ENCODE measurements around the gene NHS.

NHS gene

DNA sequence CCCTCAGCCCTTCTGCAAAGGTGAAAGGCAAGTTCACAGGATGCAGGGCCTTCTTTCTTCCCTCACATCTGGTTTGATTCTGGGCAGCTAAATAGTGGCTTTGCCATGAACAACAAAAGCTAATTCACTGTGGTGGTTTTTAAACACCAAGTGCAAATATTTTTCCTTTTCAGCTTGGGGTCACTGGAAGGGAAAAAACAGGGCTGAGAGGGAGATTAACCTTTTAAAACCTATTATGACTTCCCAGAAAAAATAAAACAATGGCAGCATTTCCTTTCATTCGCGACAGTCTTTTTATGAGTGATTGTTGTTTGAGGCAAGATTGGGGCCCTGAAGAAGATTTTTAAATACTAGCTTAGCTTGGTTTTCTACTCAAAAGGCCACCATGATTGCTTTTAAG, 258.5 kb downstream of the NHS start:
- no peak for FAIRE-seq

DNA sequence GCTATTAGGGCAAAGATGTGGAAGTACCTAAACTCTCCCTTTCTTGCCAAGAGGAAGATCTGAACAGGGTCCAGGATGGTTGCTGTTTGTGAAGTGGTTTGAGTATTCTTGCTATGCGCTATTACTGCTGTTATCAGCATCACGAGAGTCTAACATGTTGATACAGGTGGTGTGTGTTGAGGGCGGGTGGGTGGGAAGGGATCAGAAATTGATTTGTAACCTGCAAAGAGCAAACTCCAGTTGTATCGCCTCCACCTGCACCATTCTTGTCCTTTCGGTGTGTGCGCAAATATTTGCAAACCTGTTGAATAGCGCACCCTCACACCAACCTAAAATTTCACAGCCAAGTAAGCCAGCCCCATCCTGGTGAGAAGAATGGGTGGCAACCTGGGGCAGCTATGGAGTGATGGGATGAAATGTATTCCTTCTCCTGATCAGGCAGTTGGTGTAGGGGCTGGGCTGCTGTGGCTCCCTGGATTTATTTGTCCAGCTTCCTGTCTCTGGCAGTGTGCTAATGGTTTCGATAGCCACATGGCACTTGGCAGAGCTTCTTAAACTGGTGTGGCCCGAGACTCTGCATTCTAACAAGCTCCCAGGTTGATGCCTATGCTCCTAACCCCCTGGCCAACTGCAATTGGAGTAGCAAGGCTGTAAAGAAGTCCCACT, 259.7 kb downstream of the NHS start:
- FAIRE-seq, result no peak

DNA sequence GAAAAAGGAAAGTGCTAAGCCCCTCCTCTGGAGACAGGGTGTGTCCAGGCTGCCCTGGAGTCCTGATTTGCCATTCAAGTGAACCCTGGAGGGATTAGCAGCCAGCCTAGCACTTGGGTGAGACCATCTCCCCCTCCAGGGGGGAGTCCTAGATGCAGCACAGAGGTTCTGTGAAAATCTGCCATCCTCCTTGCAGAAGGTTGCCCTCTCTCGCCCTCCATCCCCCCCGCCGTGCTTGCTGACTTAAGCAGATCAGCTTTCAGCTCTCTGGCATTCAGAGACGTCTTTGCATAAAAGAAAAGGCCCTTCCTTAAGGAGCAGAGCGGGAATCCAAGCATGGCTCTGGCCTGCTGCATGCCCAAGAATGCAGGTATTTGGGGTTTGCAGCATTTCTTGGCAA, 260.2 kb downstream of the NHS start:
- no peak for FAIRE-seq

DNA sequence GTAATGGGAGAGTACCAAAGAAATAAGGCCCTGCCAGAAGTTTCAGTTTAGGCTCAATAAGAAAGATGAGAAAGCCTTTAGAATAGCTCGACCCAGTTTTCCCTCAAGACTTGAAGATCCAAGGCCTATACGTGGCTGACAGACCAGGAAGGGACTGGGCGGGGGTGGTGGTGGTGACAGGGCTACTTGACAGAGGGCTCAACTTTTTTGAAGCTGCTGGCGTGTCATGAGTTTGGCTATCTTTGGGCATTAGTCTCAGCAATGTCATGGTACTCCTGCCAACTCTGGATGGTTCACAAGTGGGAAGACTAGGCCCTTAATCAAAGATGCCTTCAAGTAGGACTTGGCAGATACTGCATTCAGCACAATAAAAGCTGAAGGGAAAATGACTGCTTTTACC, 262.2 kb downstream of the NHS start:
- FAIRE-seq, result no peak

DNA sequence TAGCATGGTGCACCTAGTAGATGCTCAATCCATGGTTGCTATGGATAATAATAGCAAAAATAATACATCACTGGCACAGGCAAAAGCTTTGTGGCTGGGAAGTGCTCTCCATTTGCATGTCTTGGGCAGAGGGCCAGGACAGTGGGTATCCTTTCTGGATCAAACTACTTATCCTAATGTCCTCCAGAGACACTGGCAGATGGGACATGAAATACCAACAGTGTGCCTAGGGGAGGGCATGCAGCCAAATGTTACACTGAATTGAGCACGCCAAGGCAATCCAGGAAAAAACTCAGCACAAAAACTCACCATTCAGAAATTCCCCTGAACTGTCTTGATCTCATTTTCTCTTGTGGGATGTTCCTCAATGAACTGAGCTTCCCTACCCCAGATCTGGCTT, 263.7 kb downstream of the NHS start:
- FAIRE-seq, result no peak

DNA sequence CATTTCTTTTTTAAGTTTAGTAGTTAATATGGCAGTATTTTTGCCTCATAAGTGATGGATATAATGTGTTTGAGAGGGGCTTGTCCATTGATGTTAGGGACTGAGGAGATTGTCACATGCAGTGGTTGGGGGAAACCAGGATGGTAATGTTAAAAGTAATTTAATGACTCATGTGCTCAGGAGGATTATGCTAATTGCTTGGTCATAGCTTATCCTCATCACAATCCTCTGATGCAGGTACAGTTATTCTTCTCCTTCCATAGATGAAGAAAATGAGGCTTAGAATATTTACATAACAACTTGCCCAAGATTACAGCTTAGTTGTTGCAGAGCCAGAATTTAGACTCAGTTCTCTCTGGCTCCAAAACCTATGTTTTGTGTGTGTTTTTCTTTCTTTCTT, 267.9 kb downstream of the NHS start:
- no peak for FAIRE-seq

DNA sequence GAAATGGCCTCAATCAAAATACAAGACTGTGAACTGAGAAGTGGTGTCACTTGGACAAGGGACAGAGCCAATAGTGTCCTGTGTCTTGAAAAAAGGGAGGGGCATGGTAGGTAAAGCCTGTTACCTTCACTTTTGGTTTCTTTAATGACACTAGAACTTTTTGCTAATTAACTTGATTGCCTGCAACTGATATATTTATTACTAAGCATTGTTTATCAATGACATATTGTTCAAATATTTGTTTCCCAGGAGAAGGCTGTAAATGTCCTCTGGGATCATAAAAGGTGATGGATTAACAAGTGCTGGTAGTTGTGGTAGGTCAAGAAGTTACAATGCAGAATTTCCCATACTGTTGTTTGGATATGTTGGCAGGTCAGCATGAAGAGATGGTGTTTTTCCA, 268.5 kb downstream of the NHS start:
- no peak for FAIRE-seq

DNA sequence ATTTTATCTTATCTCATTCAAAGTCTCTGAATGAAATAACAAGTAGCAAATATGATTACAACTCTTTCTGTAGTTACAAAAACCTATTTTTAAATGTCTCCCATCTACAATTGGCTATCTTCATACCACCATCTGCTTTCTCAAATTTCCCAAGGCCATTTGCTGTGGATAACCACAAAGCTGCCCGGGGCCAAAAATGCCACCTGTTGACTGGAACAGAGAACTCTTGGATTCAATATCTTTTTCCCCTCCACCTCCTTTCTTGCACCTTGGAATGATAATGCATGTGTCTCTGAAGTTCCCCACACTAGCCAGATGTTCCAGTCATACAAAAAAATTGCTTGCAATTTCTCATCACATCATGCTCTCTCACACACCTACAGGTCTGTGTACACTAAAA, 269.0 kb downstream of the NHS start:
- no peak for FAIRE-seq

DNA sequence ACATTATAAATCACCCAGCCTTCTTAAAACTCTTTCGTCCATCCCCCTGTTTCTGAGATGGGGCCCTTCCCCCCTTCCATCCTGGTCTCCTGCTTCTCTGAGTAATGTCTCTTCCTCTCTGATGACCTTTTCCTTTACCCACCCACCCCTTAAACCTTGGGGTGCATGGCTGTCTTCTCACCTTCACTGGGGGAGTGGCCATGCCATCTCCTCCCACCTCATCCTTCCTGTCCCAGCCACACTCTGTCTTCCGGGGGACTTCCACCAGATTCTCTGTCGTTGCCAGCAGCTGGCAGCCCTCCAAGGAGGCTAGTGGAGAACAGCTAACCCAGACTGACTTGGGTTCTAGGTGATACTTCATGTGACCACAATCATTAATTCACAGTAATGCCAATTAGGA, 279.1 kb downstream of the NHS start:
- FAIRE-seq, result no peak

DNA sequence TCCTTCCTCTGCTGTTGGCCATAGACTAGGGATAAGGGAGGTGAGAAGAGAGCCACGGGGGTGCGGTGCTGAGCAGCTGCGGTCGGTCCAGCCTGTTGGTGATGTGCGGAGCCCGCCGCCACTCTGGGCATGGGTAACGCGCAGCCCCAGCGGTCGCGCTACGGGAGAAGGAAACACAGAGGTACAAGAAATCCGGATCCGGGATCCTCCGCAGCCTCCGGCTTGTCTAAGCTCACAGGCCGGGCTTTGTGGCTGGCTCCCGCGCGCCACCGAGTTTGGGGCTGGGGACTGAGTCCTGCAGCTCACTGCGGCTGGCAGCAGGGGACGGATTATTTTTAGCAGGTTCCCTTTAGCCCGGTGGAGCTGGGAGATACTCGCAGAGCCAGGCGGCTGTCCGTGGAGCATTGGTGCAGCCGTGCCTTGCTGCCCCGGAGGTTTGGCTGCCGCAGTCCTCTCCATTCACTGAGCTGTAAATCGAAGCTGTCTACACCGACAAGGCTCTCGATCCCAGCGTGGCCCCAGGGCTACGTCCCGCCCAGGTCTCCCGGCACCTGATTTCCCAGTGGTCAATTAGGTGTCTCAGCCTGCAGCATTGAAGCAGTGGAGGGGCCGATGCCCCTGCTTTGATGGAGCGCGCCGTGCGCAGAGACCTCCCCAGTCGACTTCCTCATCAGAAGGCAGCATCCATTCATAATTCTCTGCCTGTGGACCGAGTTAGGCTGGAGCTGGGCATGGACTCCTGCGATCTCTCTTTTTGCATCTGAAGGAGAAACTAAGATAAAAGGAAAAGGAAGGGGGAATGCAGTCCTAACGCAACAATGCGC, 280.4 kb downstream of the NHS start:
- FAIRE-seq, result no peak

DNA sequence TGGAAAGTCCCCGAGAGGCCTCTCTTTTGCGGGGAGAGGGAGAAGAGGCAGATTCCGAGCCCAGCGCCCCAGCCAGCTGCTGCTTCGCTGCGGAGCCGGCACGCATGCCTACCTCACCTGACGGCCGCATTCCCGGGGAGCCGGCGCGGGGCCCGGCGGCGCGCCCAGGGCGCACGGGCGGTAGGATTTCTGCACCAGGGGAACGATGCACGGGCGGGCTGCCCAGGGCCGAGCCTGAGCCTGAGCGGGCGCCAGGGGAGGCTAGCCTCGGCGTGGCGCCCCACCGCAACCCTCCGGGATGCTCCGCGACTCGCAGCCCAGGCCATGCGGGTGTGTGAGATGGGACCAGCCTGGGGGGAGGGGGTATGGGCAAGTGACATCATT, 281.0 kb downstream of the NHS start:
- FAIRE-seq, result no peak

DNA sequence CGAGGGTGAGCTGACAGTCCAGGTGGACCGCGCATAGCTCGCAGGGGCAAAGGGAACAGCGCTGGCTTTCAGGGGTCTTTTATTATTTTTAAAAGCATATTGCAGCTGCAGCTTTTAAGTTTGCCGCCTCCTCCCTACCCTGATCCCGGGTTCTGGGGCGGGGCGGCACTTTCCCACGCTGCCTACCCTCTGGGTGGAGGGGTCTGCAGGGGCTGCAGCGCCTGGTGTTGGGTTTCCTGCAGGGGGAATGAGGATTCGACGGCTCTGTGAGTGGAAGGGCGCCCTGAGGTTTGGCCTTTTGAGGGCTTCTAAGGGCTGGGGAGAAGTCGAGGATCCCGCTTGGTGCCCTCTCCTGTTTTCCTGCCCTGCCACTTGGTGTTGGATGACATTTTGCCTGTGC, 281.6 kb downstream of the NHS start:
- FAIRE-seq, result no peak

DNA sequence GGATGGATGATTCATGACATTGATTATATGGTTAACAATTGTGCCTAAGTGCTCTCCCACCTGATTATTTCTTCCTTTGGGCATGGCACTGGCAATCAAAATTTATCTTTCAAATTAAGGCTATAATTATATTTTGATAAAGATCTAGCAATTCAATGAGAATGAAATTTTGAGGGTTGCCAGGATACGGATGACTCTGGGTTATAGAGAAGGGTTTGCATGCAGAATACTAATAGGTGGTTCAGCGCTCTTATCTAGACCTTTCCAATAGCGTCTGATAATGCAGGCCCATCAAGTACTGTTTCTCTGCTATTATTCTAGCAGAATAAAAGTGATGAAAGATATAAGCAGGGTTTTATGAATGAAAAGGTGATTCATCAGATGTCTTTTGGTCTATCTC, 287.4 kb downstream of the NHS start:
- FAIRE-seq, result no peak

DNA sequence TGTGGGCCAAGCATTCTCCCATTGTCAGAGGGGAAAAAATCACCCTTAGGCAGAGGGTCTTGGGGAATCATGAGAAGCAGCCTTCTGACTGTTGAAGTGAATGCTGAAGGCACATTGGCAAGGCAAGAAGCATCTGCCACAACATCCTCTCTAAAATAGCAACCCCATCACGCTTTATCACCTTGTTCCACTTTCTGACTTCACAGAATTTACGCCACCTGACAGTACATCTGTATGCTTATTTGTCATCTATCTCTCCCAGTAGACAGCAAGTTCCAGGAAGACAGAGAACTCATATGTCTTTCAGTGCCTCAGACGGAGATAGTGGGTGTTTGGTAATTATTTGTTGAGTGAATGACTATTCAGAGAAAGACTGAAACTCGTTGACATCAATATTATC, 293.9 kb downstream of the NHS start:
- no peak for FAIRE-seq

DNA sequence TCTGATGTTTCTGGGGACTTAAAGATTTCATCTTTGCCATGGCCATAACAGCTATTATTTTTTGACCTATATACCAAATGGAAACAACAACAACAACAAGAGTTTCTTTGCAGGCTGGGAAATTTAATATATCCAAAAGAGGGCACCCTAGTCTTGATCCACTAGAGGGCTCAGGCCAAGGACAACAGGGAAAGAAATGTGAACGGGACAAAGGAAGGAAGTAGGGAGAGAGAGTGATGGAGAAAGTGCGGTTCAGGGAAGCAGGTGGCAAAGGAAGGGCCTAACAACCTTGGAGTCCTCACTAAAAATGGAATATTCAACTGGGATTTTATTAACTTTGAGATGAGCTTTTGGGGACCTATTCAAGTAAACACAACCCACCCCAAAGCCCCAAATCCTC, 294.5 kb downstream of the NHS start:
- FAIRE-seq, result no peak

DNA sequence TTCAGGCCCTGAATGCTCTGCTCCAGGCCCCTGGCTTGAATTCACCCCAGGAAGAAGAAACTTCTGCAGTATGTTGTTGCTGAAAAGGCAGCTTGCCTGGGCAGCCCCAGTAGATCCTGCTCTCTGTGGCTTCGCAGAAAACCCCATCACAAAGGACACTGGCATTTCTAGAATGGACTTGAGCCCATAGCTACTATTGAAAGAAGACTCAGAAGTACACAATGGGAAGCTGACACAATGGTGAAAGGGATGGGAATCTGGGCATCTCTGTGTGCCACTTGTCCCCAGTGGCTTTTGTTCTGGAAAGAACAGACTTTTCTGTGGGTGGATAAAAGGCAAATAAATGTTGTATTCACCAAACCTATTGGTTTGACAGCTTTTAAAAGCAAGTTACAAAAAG, 294.9 kb downstream of the NHS start:
- no peak for FAIRE-seq

DNA sequence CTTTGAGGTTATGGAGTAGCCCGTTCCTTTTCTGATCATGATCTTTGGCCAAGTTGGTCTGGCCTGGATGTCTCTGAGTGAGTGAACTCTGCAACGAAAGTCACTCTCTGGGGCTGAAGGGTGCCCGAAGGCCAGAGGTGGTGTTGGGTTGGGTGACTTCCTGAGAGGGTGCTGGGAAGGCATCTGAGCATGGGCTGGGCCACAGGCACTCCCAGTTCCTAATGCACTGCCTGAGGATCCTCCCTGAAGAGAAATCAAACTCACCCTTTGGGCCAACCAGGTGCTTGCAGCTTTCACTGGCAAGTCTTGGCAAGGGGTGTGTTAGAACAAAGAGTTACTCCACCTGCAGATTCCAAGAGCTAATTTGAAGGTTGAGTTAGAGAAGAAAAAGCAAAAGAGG, 295.9 kb downstream of the NHS start:
- no peak for FAIRE-seq

DNA sequence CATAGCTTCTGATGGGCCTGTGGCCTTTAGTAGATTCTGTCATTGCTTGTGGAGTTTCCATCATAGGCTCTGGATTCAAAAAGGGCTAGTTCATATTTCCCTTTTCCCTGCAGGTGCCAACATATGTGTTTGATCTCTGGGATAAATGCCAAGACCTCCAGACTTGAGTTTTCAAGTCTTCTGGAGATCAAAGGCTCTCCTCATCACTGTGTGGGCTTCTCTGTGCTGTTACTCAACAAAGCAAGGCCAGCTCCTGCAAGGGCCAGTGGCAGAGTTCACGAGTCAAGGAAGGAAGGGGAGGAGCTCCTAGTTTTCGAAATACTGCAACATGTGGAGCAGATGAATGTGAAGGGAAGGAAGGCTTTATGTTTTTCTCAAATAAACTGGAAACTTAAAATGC, 299.6 kb downstream of the NHS start:
- no peak for FAIRE-seq

DNA sequence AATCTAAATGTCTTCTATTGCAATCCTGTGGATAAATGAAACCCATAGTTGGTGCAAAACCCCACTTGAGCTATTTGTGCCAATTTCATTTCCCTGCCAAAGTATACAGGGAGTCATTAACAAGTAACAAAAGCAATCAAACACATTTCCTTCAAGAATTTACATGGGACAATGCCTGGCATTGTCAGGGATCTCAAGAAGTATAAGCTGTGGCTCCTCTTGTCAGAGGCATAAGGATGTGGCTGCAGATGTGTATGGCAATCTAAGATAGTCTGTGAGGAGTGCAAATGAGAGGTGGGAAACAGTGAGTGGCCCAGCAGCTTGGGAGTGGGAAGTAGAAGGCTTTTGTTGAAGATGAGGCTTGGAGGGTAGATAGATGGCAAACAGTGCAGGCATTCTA, 304.3 kb downstream of the NHS start:
- FAIRE-seq, result no peak

DNA sequence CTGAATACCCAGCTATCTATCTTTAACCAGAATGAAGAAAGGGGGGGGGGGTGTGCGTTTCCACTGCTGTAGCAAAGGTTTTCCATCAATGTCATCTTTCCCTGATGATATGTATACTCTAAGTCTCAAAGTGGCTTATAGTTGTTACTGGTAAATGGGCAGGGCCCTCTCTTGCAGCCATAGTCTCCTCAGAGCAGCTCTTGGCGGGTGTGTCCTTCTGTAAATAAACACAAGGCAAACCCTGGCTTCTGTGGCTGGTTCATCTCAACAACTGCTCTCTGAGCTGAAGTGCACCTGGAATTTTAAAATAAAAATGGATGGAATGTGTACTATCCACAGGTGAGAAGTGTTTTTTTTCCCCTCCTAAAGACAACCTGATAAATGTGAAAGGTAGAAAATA, 304.8 kb downstream of the NHS start:
- no peak for FAIRE-seq

DNA sequence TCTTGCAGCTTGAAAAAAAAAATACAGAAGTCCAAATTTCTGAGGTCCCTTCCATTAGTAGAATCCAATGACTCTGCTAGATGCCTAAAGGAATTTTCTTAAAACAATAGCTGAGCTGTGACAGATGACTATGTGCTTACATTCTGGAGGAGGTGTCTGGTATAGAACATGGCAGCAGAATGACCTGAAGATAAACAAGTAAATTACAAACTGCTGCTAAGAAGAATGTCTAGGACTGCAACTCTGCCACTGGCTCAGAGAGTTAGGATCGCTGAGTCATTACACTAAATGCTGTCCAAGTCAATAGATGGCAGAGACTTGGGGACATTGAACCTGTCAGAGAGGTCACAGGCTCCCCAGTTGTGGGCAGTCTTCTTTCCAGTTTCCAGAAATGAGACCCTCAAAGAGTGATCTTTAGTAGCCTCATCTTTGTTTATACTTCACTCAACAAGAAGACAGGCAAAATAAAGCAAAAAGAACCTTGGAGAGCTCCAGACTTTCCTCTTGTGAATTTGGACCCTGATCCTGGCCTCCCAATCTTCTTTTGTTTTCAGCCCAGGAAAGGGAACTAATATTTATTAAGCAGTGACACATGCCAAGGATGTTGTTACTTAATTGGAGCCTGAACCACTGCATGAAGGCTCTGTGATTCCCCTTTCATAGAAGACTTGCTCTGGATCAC, 305.9 kb downstream of the NHS start:
- FAIRE-seq, result no peak

DNA sequence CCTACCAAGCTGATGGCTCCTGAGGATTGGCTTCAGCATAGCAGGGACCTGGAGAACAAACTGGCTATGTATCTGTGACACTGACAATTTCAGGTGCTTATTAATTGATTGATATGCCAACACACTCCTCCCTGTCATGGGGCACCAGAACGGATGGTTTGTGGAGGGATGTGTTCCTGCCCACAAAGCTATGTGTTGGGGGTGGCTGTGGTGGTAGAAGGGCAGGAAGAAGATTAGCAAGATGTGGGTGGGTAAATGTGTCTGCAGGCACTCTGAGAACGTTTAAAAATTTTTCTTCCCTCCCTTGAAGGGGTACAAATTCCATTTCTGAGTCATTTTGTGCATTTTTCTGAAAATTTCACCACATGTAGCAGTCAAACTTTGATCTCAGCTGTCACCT, 307.3 kb downstream of the NHS start:
- no peak for FAIRE-seq

DNA sequence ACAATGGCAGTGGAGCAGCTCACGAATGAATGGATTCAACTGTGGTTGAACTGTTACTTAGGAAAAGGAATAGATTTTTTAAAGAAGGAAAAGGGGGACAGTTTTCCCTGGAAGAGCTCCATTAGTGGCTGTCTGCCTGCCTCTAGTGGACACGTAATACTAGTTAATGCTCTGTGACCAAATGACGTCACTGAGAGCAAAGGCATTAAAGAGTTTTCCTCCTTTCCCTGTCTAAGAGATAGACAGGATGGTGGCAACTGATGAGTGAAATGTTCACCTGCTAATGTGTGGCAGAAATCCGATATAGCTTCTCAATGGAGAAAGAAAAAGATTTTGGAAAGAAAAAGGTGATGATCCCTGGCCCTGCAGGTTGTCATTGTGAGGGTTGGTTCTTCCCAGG, 310.0 kb downstream of the NHS start:
- no peak for FAIRE-seq

DNA sequence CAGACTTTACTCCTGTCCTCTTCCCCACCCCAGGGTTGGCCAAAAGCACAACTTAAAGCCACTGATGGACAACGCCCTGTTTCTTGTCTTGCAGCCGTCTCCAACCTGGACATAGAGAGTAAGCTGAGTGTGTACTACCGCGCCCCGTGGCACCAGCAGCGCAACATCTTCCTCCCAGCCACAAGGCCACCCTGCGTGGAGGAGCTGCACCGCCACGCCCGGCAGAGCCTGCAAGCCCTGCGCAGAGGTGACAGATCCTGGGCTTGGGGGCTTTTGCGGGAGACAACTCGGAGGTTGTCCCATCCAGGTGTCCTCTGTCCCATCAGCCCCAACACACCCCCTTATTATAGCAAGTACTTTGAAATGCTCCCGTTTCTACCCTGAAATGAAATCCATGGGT, 312.6 kb downstream of the NHS start:
- FAIRE-seq, result no peak
